IMR-90 (cell line): ENCODE measurements around the gene PYGO2. TPM values are rescaled to one million over a fixed set of nuclear protein-coding genes. Genes with fewer than 3 reads are reported as not detected.
A peak's percentile ranks its signal among the peaks of the same experiment; 100 is the strongest.

ENCODE experiments used
- ATAC-seq: fragments of 200-7000 bp; cut with Tn5 transposase; 2 replicates; pipeline ENCODE4 v1.9.1; 2020; ENCODE audit warnings: low read depth, mild to moderate bottlenecking, moderate library complexity
- BruUV-seq: library from RNA; stranded (reverse); fragments of 400-500 nt; replicated peaks from 2 replicates; lab custom pipeline; 2021; lab: Mats Ljungman, UMichigan
- CTCF ChIA-PET: fragments of 300-600 bp; formaldehyde crosslinking; extraction: SDS; loops from one replicate; lab custom pipeline; 2021; ENCODE audit warnings: antibody characterized with exemption; lab: Yijun Ruan, JAX
- POLR2A ChIA-PET: fragments of 300-600 bp; sonication (Branson Sonifier 250); formaldehyde crosslinking; loops from one replicate; lab custom pipeline; 2022; ENCODE audit warnings: antibody characterized with exemption; ENCODE audit not compliant: unreplicated experiment; lab: Charles Lee
- DNase-seq: peaks from one replicate; pipeline ENCODE4 v3.0.0; 2013
- H2AFZ ChIP-seq: replicated peaks from 2 replicates; pipeline ENCODE3; 2013; ENCODE audit warnings: low read length, mild to moderate bottlenecking; ENCODE audit not compliant: poor library complexity
- H2AK5ac ChIP-seq: 2 replicates; pipeline ENCODE4 v1.6.1; 2013; ENCODE audit warnings: low read depth, low read length, inconsistent platforms
- H2AK9ac ChIP-seq: replicated peaks from 2 replicates; pipeline ENCODE3; 2013; ENCODE audit warnings: mild to moderate bottlenecking, low read depth, low read length, moderate library complexity; ENCODE audit not compliant: poor library complexity
- H2BK120ac ChIP-seq: 2 replicates; pipeline ENCODE4 v1.6.1; 2013; ENCODE audit warnings: low read depth, low read length, inconsistent platforms
- H2BK15ac ChIP-seq: 3 replicates; pipeline ENCODE4 v1.6.1; 2013; ENCODE audit warnings: low read depth, low read length, inconsistent platforms
- H2BK20ac ChIP-seq: 2 replicates; pipeline ENCODE4 v1.6.1; 2013; ENCODE audit warnings: low read depth, mild to moderate bottlenecking, inconsistent platforms, low read length, moderate library complexity
- H2BK5ac ChIP-seq: 2 replicates; pipeline ENCODE4 v1.6.1; 2013; ENCODE audit warnings: mild to moderate bottlenecking, low read depth, low read length, inconsistent platforms; ENCODE audit not compliant: poor library complexity, severe bottlenecking
- H3K14ac ChIP-seq: replicated peaks from 2 replicates; pipeline ENCODE4 v1.6.1; 2013; ENCODE audit warnings: low read depth, low read length, inconsistent platforms
- H3K18ac ChIP-seq: 2 replicates; pipeline ENCODE4 v1.6.1; 2013; ENCODE audit warnings: low read depth, low read length, control low read depth
- H3K23ac ChIP-seq: 2 replicates; pipeline ENCODE4 v1.6.1; 2013; ENCODE audit warnings: low read depth, low read length, inconsistent platforms
- H3K27ac ChIP-seq: 2 replicates; pipeline ENCODE4 v1.5.1; 2013; ENCODE audit warnings: mild to moderate bottlenecking, control low read depth, low read length; ENCODE audit not compliant: insufficient read depth
- H3K27me3 ChIP-seq: 2 replicates; pipeline ENCODE4 v1.6.1; 2013; ENCODE audit warnings: low read length; ENCODE audit not compliant: control insufficient read depth, insufficient read depth
- H3K36me3 ChIP-seq: 2 replicates; pipeline ENCODE4 v1.6.1; 2013; ENCODE audit warnings: low read length, mixed read lengths; ENCODE audit not compliant: control insufficient read depth, insufficient read depth
- H3K4ac ChIP-seq: 2 replicates; pipeline ENCODE4 v1.6.1; 2013; ENCODE audit warnings: low read depth, low read length, inconsistent platforms
- H3K4me1 ChIP-seq: 2 replicates; pipeline ENCODE4 v1.6.1; 2013; ENCODE audit warnings: low read length, mixed read lengths; ENCODE audit not compliant: control insufficient read depth, insufficient read depth
- H3K4me2 ChIP-seq: 2 replicates; pipeline ENCODE4 v1.6.1; 2013; ENCODE audit warnings: low read depth, mild to moderate bottlenecking, control low read depth, low read length, moderate library complexity
- H3K4me3 ChIP-seq: 2 replicates; pipeline ENCODE4 v1.5.1; 2013; ENCODE audit warnings: low read depth, mild to moderate bottlenecking, control low read depth, low read length, moderate library complexity; ENCODE audit not compliant: insufficient read depth
- H3K56ac ChIP-seq: 2 replicates; pipeline ENCODE4 v1.6.1; 2013; ENCODE audit warnings: low read length, inconsistent platforms; ENCODE audit not compliant: insufficient read depth; ENCODE audit errors: extremely low read depth
- H3K79me1 ChIP-seq, 2 experiments: 2 replicates each; pipeline ENCODE4 v1.6.1; 2013; ENCODE audit warnings: low read length in 2 of 2, inconsistent platforms in 1 of 2, low read depth in 1 of 2
- H3K9ac ChIP-seq: 2 replicates; pipeline ENCODE4 v1.6.1; 2013; ENCODE audit warnings: low read depth, low read length, control low read depth
- H3K9me1 ChIP-seq: 2 replicates; pipeline ENCODE4 v1.6.1; 2013; ENCODE audit warnings: low read length, inconsistent platforms; ENCODE audit not compliant: insufficient read depth
- H3K9me3 ChIP-seq: 2 replicates; pipeline ENCODE4 v1.6.1; 2013; ENCODE audit warnings: low read length; ENCODE audit not compliant: control insufficient read depth, insufficient read depth
- H4K20me1 ChIP-seq: 2 replicates; pipeline ENCODE4 v1.6.1; 2013; ENCODE audit warnings: low read length, inconsistent platforms; ENCODE audit not compliant: insufficient read depth
- H4K5ac ChIP-seq: 2 replicates; pipeline ENCODE4 v1.6.1; 2013; ENCODE audit warnings: mild to moderate bottlenecking, low read depth, low read length, control low read depth
- H4K8ac ChIP-seq, 2 experiments: 2 replicates each; pipeline ENCODE4 v1.6.1; 2013; ENCODE audit warnings: low read depth in 2 of 2, low read length in 2 of 2, control low read depth in 1 of 2, inconsistent platforms in 1 of 2
- H4K91ac ChIP-seq: 2 replicates; pipeline ENCODE4 v1.6.1; 2013; ENCODE audit warnings: low read depth, low read length, inconsistent platforms; ENCODE audit not compliant: insufficient read depth
- BHLHE40 ChIP-seq: fragments of 150-350 bp; IDR thresholded peaks from 2 replicates; pipeline ENCODE4 v1.6.1; 2016; ENCODE audit warnings: mild to moderate bottlenecking, low read depth, low read length
- CEBPB ChIP-seq: IDR thresholded peaks from 2 replicates; pipeline ENCODE4 v1.6.1; 2012; ENCODE audit warnings: low read depth, low read length, improper control_type of control experiment
- CHD1 ChIP-seq: IDR thresholded peaks from 2 replicates; pipeline ENCODE4 v1.6.1; 2012; ENCODE audit warnings: low read depth, low read length, improper control_type of control experiment
- FOS ChIP-seq: fragments of 150-350 bp; IDR thresholded peaks from 2 replicates; pipeline ENCODE4 v1.6.1; 2016; ENCODE audit warnings: low read depth, low read length
- MAFK ChIP-seq: IDR thresholded peaks from 2 replicates; pipeline ENCODE4 v1.6.1; 2012; ENCODE audit warnings: low read depth, low read length, improper control_type of control experiment
- MAZ ChIP-seq: IDR thresholded peaks from 2 replicates; pipeline ENCODE4 v1.6.1; 2012; ENCODE audit warnings: low read depth, mild to moderate bottlenecking, low read length, improper control_type of control experiment, moderate library complexity, borderline replicate concordance
- MXI1 ChIP-seq: IDR thresholded peaks from 2 replicates; pipeline ENCODE4 v1.6.1; 2012; ENCODE audit warnings: low read depth, mild to moderate bottlenecking, low read length, moderate library complexity, borderline replicate concordance
- NFE2L2 ChIP-seq: fragments of 150-350 bp; IDR thresholded peaks from 2 replicates; pipeline ENCODE4 v1.6.1; 2016; ENCODE audit warnings: low read depth, mild to moderate bottlenecking, low read length
- POLR2A ChIP-seq: IDR thresholded peaks from 2 replicates; pipeline ENCODE4 v1.6.1; 2012; ENCODE audit warnings: mild to moderate bottlenecking, low read depth, low read length
- RAD21 ChIP-seq: IDR thresholded peaks from 2 replicates; pipeline ENCODE4 v1.6.1; 2012; ENCODE audit warnings: low read length, improper control_type of control experiment
- RCOR1 ChIP-seq: IDR thresholded peaks from 2 replicates; pipeline ENCODE4 v1.6.1; 2012; ENCODE audit warnings: mild to moderate bottlenecking, low read length, improper control_type of control experiment; ENCODE audit not compliant: insufficient replicate concordance
- RFX5 ChIP-seq: IDR thresholded peaks from 2 replicates; pipeline ENCODE4 v1.8.0; 2012; ENCODE audit warnings: low read depth, mild to moderate bottlenecking, low read length, moderate library complexity
- SMC3 ChIP-seq: fragments of 150-350 bp; IDR thresholded peaks from 2 replicates; pipeline ENCODE4 v1.6.1; 2016; ENCODE audit warnings: low read depth, mild to moderate bottlenecking, antibody characterized with exemption, low read length, moderate library complexity
- WGBS, 2 experiments: methylation state at CpG; one replicate each; pipeline versions ENCODE4 v1.1.5 to v1.1.7; 2013; ENCODE audit warnings: missing lambda C conversion rate in 2 of 2; ENCODE audit not compliant: insufficient read length in 1 of 2; ENCODE audit errors: extremely low coverage in 2 of 2; 5-methylcytosine and 5-hydroxymethylcytosine counted together
- dilution Hi-C: fragments of 300-500 bp; cut with HindIII; formaldehyde crosslinking; loops from one replicate; pipeline ENCODE4 v1.14.3; 2018; ENCODE audit warnings: low sequenced_read_pairs; ENCODE audit not compliant: unreplicated experiment
- in situ Hi-C: fragments of 300-500 bp; cut with MboI; formaldehyde crosslinking; loops from 3 replicates; pipeline ENCODE4 v1.14.3; 2019; ENCODE audit warnings: low sequenced_read_pairs, inconsistent platforms, mixed read lengths
- intact Hi-C: fragments of 100-400 bp; cut with micrococcal nuclease; formaldehyde crosslinking; loops from 2 replicates; pipeline ENCODE4 v1.10.0; 2022
- polyA plus RNA-seq, 3 experiments: library from polyadenylated mRNA; depleted of rRNA; stranded (reverse); fragments of >200 nt; gene quantifications; 2 replicates each; pipeline ENCODE4 v1.2.3, GENCODE V29; 2012; ENCODE audit warnings: low replicate concordance in 1 of 3
- total RNA-seq: library from RNA; depleted of rRNA; stranded (reverse); fragments of >200 nt; gene quantifications from 2 replicates; pipeline ENCODE4 v1.2.3, GENCODE V29; 2012
- TF ChIP-seq, protein P1 (sequence below): fragments of 150-350 bp; IDR thresholded peaks from 2 replicates; pipeline ENCODE4 v1.6.1; 2016; ENCODE audit warnings: low read depth, mild to moderate bottlenecking, low read length, moderate library complexity, borderline replicate concordance
- TF ChIP-seq, protein P2 (sequence below): fragments of 150-350 bp; IDR thresholded peaks from 2 replicates; pipeline ENCODE4 v1.6.1; 2017; ENCODE audit warnings: mild to moderate bottlenecking, antibody characterized with exemption, low read length, low read depth
- TF ChIP-seq, protein P3 (sequence below): conservative IDR thresholded peaks from 2 replicates; pipeline ENCODE4 v1.5.1; 2012; ENCODE audit warnings: mild to moderate bottlenecking, low read depth, low read length, improper control_type of control experiment

Gene PYGO2
- total and polyA plus RNA-seq, 2 of the 4 experiments (the other 2 are of a cell fraction): 5.4 to 14.8 TPM

DNA sequence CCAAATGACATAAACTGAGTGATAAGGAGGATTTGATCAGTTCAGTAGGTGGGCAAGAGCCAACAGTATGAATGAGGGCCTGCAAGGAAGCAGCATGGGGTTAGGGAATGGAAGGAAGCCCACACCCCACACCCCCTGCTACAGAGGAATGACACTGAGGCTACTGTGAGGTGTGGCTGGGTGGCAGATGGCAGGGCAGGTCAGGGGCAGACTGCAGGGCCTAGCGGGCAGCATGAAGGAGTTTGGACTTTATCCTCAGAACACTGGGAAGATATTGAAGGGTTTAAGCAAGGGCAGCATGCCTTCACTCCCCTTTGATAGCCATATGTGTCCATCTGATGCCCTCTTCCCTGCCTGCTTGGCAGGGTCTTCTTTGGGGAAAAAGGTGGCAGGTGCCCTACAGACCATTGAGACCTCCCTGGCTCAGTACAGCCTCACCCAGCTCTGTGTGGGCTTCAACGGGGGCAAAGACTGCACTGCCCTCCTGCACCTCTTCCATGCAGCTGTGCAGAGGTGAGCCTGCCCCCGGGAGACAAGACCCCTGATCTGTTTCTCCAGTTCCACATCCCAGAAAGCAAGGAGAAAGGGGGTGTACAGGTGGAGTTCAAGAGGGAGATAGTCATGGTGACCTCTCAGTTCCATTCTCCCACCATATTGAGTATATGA, 27.7 kb upstream of the PYGO2 start:
- no peaks in the 10 kb centered on the region for H3K9me3 ChIP-seq
- H3K23ac ChIP-seq: no peak overlapping the region
- intact Hi-C loops: no loop called here
- DNase-seq (no peak), ATAC-seq (no peak)
- TF ChIP-seq MAFK: no peak
- no peak for TF ChIP-seq CEBPB
- TF ChIP-seq POLR2A: no peak
- no peak for TF ChIP-seq NFE2L2
- TF ChIP-seq, protein P1, sequence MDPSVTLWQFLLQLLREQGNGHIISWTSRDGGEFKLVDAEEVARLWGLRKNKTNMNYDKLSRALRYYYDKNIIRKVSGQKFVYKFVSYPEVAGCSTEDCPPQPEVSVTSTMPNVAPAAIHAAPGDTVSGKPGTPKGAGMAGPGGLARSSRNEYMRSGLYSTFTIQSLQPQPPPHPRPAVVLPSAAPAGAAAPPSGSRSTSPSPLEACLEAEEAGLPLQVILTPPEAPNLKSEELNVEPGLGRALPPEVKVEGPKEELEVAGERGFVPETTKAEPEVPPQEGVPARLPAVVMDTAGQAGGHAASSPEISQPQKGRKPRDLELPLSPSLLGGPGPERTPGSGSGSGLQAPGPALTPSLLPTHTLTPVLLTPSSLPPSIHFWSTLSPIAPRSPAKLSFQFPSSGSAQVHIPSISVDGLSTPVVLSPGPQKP: no peak
- no peak for TF ChIP-seq FOS
- no peak for TF ChIP-seq BHLHE40
- TF ChIP-seq MXI1: no peak
- TF ChIP-seq, protein P2, sequence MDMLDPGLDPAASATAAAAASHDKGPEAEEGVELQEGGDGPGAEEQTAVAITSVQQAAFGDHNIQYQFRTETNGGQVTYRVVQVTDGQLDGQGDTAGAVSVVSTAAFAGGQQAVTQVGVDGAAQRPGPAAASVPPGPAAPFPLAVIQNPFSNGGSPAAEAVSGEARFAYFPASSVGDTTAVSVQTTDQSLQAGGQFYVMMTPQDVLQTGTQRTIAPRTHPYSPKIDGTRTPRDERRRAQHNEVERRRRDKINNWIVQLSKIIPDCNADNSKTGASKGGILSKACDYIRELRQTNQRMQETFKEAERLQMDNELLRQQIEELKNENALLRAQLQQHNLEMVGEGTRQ: no peak
- TF ChIP-seq MAZ: no peak
- no peak for TF ChIP-seq RCOR1
- TF ChIP-seq, protein P3, sequence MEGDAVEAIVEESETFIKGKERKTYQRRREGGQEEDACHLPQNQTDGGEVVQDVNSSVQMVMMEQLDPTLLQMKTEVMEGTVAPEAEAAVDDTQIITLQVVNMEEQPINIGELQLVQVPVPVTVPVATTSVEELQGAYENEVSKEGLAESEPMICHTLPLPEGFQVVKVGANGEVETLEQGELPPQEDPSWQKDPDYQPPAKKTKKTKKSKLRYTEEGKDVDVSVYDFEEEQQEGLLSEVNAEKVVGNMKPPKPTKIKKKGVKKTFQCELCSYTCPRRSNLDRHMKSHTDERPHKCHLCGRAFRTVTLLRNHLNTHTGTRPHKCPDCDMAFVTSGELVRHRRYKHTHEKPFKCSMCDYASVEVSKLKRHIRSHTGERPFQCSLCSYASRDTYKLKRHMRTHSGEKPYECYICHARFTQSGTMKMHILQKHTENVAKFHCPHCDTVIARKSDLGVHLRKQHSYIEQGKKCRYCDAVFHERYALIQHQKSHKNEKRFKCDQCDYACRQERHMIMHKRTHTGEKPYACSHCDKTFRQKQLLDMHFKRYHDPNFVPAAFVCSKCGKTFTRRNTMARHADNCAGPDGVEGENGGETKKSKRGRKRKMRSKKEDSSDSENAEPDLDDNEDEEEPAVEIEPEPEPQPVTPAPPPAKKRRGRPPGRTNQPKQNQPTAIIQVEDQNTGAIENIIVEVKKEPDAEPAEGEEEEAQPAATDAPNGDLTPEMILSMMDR: no peak
- TF ChIP-seq RFX5: no peak
- TF ChIP-seq RAD21: no peak
- no peak for TF ChIP-seq SMC3
- TF ChIP-seq CHD1: no peak
- ChIA-PET POLR2A (no interaction called here), CTCF (no interaction called here)
- no CpG with 5 or more reads among the region's 3 CpGs for WGBS, 2 experiments
- dilution Hi-C loops: no loop called here
- no peak overlapping the region for H3K14ac ChIP-seq
- H3K79me1 ChIP-seq: peaks cover 18 to 53% of the 10 kb centered on the region in 2 experiments
- H4K5ac ChIP-seq: no peak overlapping the region
- H2BK20ac ChIP-seq: no peak overlapping the region
- no peak overlapping the region for H2BK120ac ChIP-seq
- H3K4me3 ChIP-seq: no peak overlapping the region
- H2AK9ac ChIP-seq: no peak overlapping the region
- peaks cover 12% of the 10 kb centered on the region; the same call in 1 of the 2 replicates for H4K20me1 ChIP-seq
- peaks cover 4% of the 10 kb centered on the region; the same call in 1 of the 2 replicates for H3K4me1 ChIP-seq
- BruUV-seq: no TSS peak
- H3K4ac ChIP-seq: no peak overlapping the region
- no peak overlapping the region for H3K56ac ChIP-seq
- no peak overlapping the region for H3K18ac ChIP-seq
- in situ Hi-C loops: no loop called here
- no peak overlapping the region for H3K4me2 ChIP-seq
- peak overlapping the region; percentile 63 for H2AFZ ChIP-seq
- H3K9ac ChIP-seq: no peak overlapping the region
- no peak overlapping the region for H2AK5ac ChIP-seq
- no peak overlapping the region for H4K8ac ChIP-seq
- no peak overlapping the region for H3K27ac ChIP-seq
- peaks cover 10% of the 10 kb centered on the region for H3K9me1 ChIP-seq
- H3K36me3 ChIP-seq: peaks cover 28% of the 10 kb centered on the region
- H2BK5ac ChIP-seq: no peak overlapping the region
- H4K91ac ChIP-seq: no peak overlapping the region
- no peak overlapping the region for H2BK15ac ChIP-seq
- no peaks in the 10 kb centered on the region for H3K27me3 ChIP-seq
